Central memory CD8-positive, alpha-beta T cell (primary cell): ENCODE measurements around the gene ZRSR2.
"Not testable (repeated sequence)": the region's sequence is repeated elsewhere in the genome, so short reads cannot be mapped to it uniquely, and the experiment has no call there.

ENCODE experiments used
- ATAC-seq: fragments of 150-1000 bp; cut with Tn5 transposase; replicated peaks from 2 replicates; pipeline ENCODE4 v1.10.0; 2022; ENCODE audit warnings: mild to moderate bottlenecking, moderate FRiP score, moderate number of reproducible peaks; ENCODE audit not compliant: poor library complexity, severe bottlenecking; ENCODE audit errors: extremely low read depth
- DNase-seq, 2 donors: peaks; one replicate each; pipeline ENCODE4 v3.0.0; 2021; ENCODE audit warnings: low spot score in 2 of 2
- H3K27ac Mint-ChIP-seq: one replicate; pipeline ENCODE4 v1.8.0; 2022; ENCODE audit warnings: low read depth, mild to moderate bottlenecking, moderate library complexity, mixed read lengths
- H3K27me3 Mint-ChIP-seq: one replicate; pipeline ENCODE4 v1.8.0; 2022; ENCODE audit warnings: mixed read lengths
- H3K36me3 Mint-ChIP-seq: one replicate; pipeline ENCODE4 v1.8.0; 2022; ENCODE audit warnings: mild to moderate bottlenecking, moderate library complexity, mixed read lengths; ENCODE audit not compliant: insufficient read depth
- H3K4me1 Mint-ChIP-seq: one replicate; pipeline ENCODE4 v1.8.0; 2022; ENCODE audit warnings: mixed read lengths
- H3K4me3 Mint-ChIP-seq: one replicate; pipeline ENCODE4 v1.8.0; 2022; ENCODE audit warnings: mild to moderate bottlenecking, moderate library complexity, mixed read lengths
- H3K9me3 Mint-ChIP-seq: one replicate; pipeline ENCODE4 v1.8.0; 2022; ENCODE audit warnings: mixed read lengths

ZRSR2 gene

GRCh38 chrX:15814771-15815365 lies 24.6 kb downstream of the ZRSR2 start:
- H3K9me3 Mint-ChIP-seq: no peaks in the 10 kb centered on the region
- no peak overlapping the region for H3K27ac Mint-ChIP-seq
- no peak overlapping the region for H3K4me3 Mint-ChIP-seq
- no peak for DNase-seq
- ATAC-seq: no peak
- H3K36me3 Mint-ChIP-seq: peaks cover 30% of the 10 kb centered on the region
- H3K4me1 Mint-ChIP-seq: peaks cover 30% of the 10 kb centered on the region
- no peaks in the 10 kb centered on the region for H3K27me3 Mint-ChIP-seq

GRCh38 chrX:15815779-15816437 lies 25.6 kb downstream of the ZRSR2 start:
- no peaks in the 10 kb centered on the region for H3K9me3 Mint-ChIP-seq

GRCh38 chrX:15816438-15816809 lies 26.1 kb downstream of the ZRSR2 start:
- no peak for DNase-seq
- Mint-ChIP-seq H3K9me3 (no peaks in the 10 kb centered on the region), H3K27ac (no peak overlapping the region), H3K27me3 (no peaks in the 10 kb centered on the region), H3K36me3 (peaks cover 30% of the 10 kb centered on the region), H3K4me1 (peaks cover 30% of the 10 kb centered on the region), H3K4me3 (no peak overlapping the region)
- ATAC-seq: no peak

More at GRCh38 chrX:15815779-15816437, 25.6 kb downstream of the ZRSR2 start:
- Mint-ChIP-seq H3K4me1 (peaks cover 30% of the 10 kb centered on the region), H3K27me3 (no peaks in the 10 kb centered on the region), H3K27ac (no peak overlapping the region), H3K4me3 (no peak overlapping the region), H3K36me3 (peaks cover 26% of the 10 kb centered on the region)
- DNase-seq (no peak), ATAC-seq (peak; percentile 27)

GRCh38 chrX:15816886-15817285 lies 26.6 kb downstream of the ZRSR2 start:
- Mint-ChIP-seq H3K27ac (no peak overlapping the region), H3K4me1 (peaks cover 30% of the 10 kb centered on the region), H3K36me3 (peaks cover 31% of the 10 kb centered on the region), H3K27me3 (no peaks in the 10 kb centered on the region), H3K9me3 (no peaks in the 10 kb centered on the region), H3K4me3 (peak overlapping the region; percentile 43)
- ATAC-seq (peak; percentile 79), DNase-seq (peak in 1 of 2 donors; percentile 11)

GRCh38 chrX:15820106-15821073 lies 30.1 kb downstream of the ZRSR2 start:
- H3K9me3 Mint-ChIP-seq: no peaks in the 10 kb centered on the region
- no peak for ATAC-seq
- H3K4me1 Mint-ChIP-seq: peaks cover 23% of the 10 kb centered on the region
- no peaks in the 10 kb centered on the region for H3K27me3 Mint-ChIP-seq
- no peak overlapping the region for H3K27ac Mint-ChIP-seq
- H3K36me3 Mint-ChIP-seq: peaks cover 40% of the 10 kb centered on the region
- DNase-seq: no peak
- H3K4me3 Mint-ChIP-seq: no peak overlapping the region

GRCh38 chrX:15822922-15823321 lies 32.6 kb downstream of the ZRSR2 start:
- Mint-ChIP-seq H3K9me3 (no peaks in the 10 kb centered on the region), H3K27ac (no peak overlapping the region), H3K4me3 (no peak overlapping the region), H3K36me3 (peaks cover 41% of the 10 kb centered on the region), H3K4me1 (peaks cover 3% of the 10 kb centered on the region), H3K27me3 (no peaks in the 10 kb centered on the region)
- DNase-seq (no peak), ATAC-seq (no peak)

- ATAC-seq: no peak
- DNase-seq: no peak
- H3K4me1 Mint-ChIP-seq: no peaks in the 10 kb centered on the region
- H3K4me3 Mint-ChIP-seq: no peak overlapping the region
- no peaks in the 10 kb centered on the region for H3K9me3 Mint-ChIP-seq
- H3K27ac Mint-ChIP-seq: no peak overlapping the region
- H3K27me3 Mint-ChIP-seq: no peaks in the 10 kb centered on the region
- H3K36me3 Mint-ChIP-seq: peaks cover 32% of the 10 kb centered on the region
Measured at GRCh38 chrX:15825936-15826335, 35.7 kb downstream of the ZRSR2 start.

- Mint-ChIP-seq H3K27ac (no peak overlapping the region), H3K9me3 (no peaks in the 10 kb centered on the region), H3K36me3 (peaks cover 10% of the 10 kb centered on the region), H3K27me3 (no peaks in the 10 kb centered on the region), H3K4me1 (no peaks in the 10 kb centered on the region), H3K4me3 (no peak overlapping the region)
- DNase-seq: no peak
- no peak for ATAC-seq
Measured at GRCh38 chrX:15829217-15829616, 38.9 kb downstream of the ZRSR2 start.

GRCh38 chrX:15831347-15831746 lies 41.1 kb downstream of the ZRSR2 start:
- not testable (repeated sequence) for H3K9me3 Mint-ChIP-seq, H3K4me3 Mint-ChIP-seq, ATAC-seq, H3K36me3 Mint-ChIP-seq, H3K4me1 Mint-ChIP-seq, H3K27ac Mint-ChIP-seq, DNase-seq, H3K27me3 Mint-ChIP-seq

- Mint-ChIP-seq H3K4me1 (no peaks in the 10 kb centered on the region), H3K27me3 (no peaks in the 10 kb centered on the region), H3K27ac (no peak overlapping the region), H3K9me3 (no peaks in the 10 kb centered on the region), H3K36me3 (peaks cover 2% of the 10 kb centered on the region), H3K4me3 (no peak overlapping the region)
- DNase-seq (no peak), ATAC-seq (no peak)
Measured at GRCh38 chrX:15834053-15834452, 43.8 kb downstream of the ZRSR2 start.

- no peak for DNase-seq
- Mint-ChIP-seq H3K9me3 (no peaks in the 10 kb centered on the region), H3K27ac (no peak overlapping the region), H3K27me3 (no peaks in the 10 kb centered on the region), H3K4me1 (no peaks in the 10 kb centered on the region), H3K36me3 (peaks cover 6% of the 10 kb centered on the region), H3K4me3 (no peak overlapping the region)
- ATAC-seq: no peak
Measured at GRCh38 chrX:15834827-15835595, 44.7 kb downstream of the ZRSR2 start.

- H3K9me3 Mint-ChIP-seq: no peaks in the 10 kb centered on the region
- peaks cover 6% of the 10 kb centered on the region for H3K36me3 Mint-ChIP-seq
- no peaks in the 10 kb centered on the region for H3K4me1 Mint-ChIP-seq
- H3K27ac Mint-ChIP-seq: no peak overlapping the region
- peak; percentile 43 for ATAC-seq
- no peak for DNase-seq
- H3K27me3 Mint-ChIP-seq: no peaks in the 10 kb centered on the region
- no peak overlapping the region for H3K4me3 Mint-ChIP-seq
Measured at GRCh38 chrX:15838017-15838416, 47.7 kb downstream of the ZRSR2 start.
